ENCODE data around the gene GHRHR.

GHRHR gene

DNA sequence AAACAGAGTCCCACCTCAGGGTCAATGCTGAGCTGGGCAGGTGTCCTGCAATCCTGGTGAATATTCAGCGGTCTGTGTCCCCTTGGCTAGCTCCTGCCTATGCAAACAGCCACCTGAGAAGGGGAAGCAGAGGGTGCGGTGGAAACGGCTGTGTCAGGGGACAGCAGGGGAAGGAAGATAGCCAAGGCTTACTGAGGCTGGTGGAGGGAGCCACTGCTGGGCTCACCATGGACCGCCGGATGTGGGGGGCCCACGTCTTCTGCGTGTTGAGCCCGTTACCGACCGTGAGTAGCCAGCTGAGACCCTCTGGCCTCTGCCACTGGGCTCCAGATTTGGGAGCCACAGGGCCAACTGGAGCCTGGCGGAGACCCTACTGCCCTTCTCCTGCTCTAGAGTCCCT is at the start of gene GHRHR:
TSS of gene GHRHR (plus strand) at position 112 of the 400 bp plus-strand sequence. CDS start at position 228, 116 bp downstream.
- no peak for DNase-seq

DNA sequence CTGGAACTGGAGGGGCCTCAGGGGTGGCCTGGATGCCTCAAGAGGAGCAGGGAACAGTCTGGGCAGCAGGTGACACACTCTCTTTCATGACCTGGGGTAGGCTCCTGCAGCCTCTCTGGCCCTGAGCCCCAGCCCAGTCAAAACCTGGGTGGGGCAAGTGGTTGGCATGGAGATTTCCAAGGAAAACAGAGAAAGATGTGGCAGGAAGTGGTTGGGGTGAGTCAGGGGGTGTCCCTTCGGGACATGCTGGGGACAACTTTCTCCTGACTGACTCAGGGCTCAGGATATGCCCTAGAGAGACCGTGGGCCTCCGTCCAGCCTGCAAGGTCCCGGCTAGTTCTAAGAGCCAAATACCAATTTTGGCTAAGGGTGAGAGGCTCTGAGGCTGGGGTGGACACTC is 49.2 kb upstream of the GHRHR start:
- DNase-seq: no peak

GRCh38 chr7:30915005-30915601 is 48.6 kb upstream of the GHRHR start:
- no peak for DNase-seq

GRCh38 chr7:30915751-30916150 is 48.0 kb upstream of the GHRHR start:
- DNase-seq: no peak

DNA sequence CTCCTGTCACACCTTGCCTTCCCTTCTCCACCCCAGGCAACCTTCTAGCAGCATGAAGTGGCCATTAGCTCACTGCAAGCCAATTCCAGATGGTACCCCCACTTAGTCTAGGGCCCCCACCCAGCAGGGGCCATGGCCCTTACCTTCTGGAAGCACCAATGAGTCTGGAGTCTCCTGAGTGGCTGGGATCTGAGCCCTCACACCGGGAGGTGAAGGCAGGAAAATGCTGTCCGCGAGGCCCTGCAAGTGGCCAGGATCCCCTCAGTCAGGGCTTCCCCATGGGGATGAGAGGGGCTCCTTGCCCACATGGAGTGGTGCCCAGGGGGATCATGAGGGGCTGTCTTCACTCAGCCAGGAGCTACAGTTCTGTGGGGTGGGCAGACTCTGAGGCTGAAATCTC is 47.5 kb upstream of the GHRHR start:
- no peak for DNase-seq

DNA sequence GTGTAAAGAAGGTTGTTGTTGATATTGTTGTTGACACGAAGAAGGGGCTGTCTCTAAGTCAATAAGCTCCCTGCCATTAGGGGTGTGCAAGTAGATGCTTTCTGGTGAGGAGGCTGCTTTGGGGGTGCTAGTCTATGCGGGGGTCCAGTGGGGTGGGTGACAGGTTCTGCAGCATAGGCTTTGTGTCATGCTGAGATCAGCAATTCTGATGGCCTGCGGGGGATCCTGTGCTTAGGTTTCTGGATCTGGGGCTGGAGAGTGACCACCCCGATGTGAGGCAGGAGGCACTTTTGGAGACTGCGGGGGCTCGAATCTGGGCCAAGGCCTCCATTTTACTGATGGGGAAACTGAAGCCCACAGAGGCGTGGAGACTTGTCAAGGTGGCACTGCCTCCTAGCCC is 47.0 kb upstream of the GHRHR start:
- DNase-seq: no peak

GRCh38 chr7:30917216-30917893 is 46.4 kb upstream of the GHRHR start:
- DNase-seq: no peak

- DNase-seq: no peak
Measured at GRCh38 chr7:30918676-30919075, 45.1 kb upstream of the GHRHR start.

- peak; percentile 1 for DNase-seq
Measured at GRCh38 chr7:30920021-30920583, 43.7 kb upstream of the GHRHR start.

- DNase-seq: peak; percentile 1
Measured at GRCh38 chr7:30920584-30921539, 42.9 kb upstream of the GHRHR start.

DNA sequence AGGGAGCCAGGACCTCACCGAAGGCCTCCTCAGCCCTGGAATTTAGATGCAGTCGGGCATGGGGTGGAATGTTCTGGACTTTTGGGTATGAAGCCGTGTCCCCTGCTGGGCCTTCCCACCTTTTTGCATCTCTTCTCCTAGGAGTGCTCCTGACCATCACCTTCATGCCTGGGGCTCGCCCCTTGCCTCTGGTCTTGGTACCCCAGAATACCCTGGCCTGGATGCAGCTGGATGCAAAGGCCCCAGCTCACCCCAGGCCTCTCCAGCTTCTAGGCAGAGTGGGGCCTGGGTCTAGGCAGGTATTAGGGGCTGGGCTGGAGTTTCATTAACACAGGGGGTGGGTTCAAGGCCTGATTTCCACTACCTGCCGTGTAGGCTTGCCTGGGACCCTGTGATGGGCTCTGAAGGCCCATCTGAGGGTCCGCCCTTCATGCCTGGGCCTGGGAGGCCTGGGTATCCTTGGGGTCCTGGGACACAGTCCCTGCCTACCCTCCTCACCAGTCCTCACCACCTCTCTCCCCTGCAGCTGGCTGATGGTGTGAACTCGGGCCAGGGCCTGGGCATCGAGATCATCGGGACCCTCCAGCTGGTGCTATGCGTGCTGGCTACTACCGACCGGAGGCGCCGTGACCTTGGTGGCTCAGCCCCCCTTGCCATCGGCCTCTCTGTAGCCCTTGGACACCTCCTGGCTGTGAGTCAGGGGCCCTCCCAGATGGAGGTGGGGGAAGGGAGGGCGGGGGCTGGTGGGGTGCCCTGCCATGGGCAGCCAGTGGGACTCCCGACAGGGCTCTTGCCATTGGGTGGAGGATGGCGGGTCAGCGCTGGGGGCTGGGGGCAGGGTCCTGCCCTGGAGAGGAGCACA is 42.0 kb upstream of the GHRHR start:
- peak; percentile 4 for DNase-seq

- DNase-seq: peak; percentile 4
Measured at GRCh38 chr7:30922596-30922995, 41.2 kb upstream of the GHRHR start.

DNA sequence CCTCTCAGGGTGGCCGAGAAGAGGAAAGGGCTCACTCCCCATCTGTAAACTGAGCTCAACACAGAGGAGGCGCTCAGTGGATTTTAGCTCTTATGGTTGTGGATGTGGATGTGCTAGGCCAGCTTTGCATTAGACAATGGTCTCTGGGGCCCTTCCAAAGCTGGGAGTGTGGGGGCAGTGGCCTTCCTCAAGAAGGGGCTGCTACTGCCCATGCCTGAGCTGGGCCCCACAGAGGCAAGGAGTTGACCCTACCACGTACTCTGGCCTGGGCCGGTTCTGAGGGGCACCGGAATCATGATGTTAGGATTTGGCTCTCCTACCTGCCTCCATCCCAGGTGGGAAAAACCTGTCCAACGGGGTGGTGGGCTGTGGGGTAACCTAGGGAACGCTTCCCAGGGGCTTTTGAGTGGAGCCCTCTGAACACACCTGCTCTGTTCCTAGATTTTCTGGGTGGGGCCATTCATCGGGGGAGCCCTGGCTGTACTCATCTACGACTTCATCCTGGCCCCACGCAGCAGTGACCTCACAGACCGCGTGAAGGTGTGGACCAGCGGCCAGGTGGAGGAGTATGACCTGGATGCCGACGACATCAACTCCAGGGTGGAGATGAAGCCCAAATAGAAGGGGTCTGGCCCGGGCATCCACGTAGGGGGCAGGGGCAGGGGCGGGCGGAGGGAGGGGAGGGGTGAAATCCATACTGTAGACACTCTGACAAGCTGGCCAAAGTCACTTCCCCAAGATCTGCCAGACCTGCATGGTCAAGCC is 40.6 kb upstream of the GHRHR start:
- peak; percentile 3 for DNase-seq

GRCh38 chr7:30923774-30924413 is 39.9 kb upstream of the GHRHR start:
- no peak for DNase-seq

- no peak for DNase-seq
Measured at GRCh38 chr7:30924624-30925023, 39.1 kb upstream of the GHRHR start.

DNA sequence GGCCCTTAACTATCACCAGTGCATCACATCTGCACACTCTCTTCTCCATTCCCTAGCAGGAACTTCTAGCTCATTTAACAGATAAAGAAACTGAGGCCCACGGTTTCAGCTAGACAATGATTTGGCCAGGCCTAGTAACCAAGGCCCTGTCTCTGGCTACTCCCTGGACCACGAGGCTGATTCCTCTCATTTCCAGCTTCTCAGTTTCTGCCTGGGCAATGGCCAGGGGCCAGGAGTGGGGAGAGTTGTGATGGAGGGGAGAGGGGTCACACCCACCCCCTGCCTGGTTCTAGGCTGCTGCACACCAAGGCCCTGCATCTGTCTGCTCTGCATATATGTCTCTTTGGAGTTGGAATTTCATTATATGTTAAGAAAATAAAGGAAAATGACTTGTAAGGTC is 38.6 kb upstream of the GHRHR start:
- DNase-seq: no peak

- DNase-seq: no peak
Measured at GRCh38 chr7:30925913-30926312, 37.8 kb upstream of the GHRHR start.

DNA sequence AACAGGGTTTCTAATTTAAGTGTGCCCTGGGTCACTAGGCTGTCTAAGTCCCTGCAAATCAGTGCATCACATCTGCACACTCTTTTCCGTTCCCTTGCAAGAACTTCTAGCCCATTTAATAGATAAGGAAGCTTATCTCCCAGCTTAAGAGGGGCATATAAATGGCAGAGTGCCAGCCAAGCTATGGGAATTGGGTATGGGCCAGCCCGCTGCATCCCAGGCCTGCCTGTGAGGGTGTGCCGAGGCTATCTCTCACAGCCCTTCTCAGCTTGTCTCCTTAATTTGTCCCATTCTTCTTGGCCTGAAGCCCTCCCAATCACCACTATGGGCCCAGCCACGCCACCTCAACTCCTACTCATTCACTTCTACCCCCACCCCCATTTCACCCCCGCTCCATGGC is 37.4 kb upstream of the GHRHR start:
- peak; percentile 3 for DNase-seq

DNA sequence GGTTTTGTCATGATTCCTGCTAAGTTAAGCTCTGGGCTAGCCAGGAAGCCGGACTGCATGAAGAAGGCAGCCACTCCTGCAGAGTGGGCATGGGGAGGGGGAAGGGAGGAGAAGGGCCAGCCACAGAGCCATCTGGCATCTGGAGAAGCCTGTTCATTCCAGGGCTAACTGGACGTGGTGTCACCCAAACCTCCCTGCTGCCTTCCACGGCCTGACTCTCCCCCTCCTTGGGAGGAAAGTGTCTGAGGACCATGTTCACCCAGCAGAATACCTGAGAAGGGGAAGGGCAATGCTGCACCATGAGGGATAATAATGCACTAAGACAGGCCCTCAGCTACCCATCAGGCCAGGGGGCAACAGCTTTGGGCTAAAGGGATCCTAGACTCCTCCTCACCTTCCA is 36.7 kb upstream of the GHRHR start:
- DNase-seq: peak; percentile 4

DNA sequence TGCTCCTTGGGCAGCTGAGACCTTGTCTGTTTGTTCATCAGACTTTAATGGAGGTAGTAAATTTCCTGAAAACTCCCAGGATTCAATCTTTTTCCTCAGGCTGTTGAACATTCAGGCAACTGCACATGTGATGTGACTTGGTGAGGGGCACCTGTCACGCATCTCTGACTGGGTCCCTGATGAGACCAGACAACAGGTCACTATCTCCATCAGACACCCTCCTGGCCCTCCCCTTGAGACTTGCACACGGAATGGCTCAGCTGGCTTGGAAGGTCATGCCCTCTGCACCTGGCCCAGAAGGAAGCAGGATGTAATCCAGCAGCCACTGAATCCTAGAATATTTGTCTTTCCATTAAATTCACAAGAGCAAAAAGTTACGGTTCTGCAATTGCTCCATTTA is 36.2 kb upstream of the GHRHR start:
- DNase-seq: no peak

DNA sequence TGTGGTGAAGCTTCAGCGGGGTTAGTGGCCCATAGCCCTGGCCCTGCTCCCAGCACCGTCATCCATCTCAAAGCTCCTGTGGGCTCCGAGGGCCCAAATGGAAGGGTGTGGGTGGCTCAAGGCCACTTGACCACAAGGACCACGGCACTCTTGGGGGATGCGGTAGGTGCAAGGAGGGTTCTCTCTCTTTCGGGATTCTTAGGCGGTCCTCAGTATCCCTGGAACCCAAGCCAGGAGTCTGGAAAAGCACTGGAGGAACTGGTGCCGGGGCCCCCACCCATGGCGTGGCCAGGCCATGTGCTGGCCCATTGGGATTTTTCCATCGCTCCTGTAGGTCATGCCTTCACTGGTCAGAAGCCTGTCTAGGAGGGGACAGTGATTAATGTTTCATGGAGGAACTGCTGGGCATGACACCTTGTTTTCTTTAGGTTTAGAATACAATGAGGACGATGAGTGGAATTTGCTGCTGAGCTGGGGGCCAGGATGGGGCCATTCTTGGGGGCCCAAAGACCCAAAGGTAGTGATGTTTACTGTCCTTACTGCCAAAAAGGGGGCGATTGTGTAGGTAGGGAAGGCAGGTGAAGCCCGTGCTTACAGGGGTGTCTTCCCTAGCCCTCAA is 35.4 kb upstream of the GHRHR start:
- DNase-seq: peak; percentile 7
